GM13977 (cell line): Measurements from ENCODE around the gene ZRANB3.

Experiments
- DNase-seq: peaks from one replicate; pipeline ENCODE4 v3.0.0; 2012; ENCODE audit warnings: low spot score
- CTCF ChIP-seq: IDR thresholded peaks from 2 replicates; pipeline ENCODE4 v1.5.1; 2012; ENCODE audit warnings: mild to moderate bottlenecking, control low read depth; ENCODE audit not compliant: insufficient read depth; ENCODE audit errors: extremely low read depth, missing control alignments
- in situ Hi-C: fragments of 300-500 bp; cut with MboI; formaldehyde crosslinking; loops from one replicate; pipeline ENCODE4 v1.12.0; 2022; ENCODE audit warnings: low sequenced_read_pairs, low pct_unique_long_range_greater_than_20kb, mixed read lengths, inconsistent platforms; ENCODE audit not compliant: unreplicated experiment

Gene ZRANB3

GRCh38 chr2:135530313-135531230 lies at the start of gene ZRANB3:
ZRANB3 (minus strand) TSS chr2:135531218.
- TF ChIP-seq CTCF, result no peak
- in situ Hi-C loops, result no loop called here
- DNase-seq, result peak; percentile 87

GRCh38 chr2:135573620-135574019 lies 42.6 kb upstream of the ZRANB3 start:
- TF ChIP-seq CTCF, result no peak
- in situ Hi-C loops, result no loop called here
- no peak for DNase-seq

- no peak for TF ChIP-seq CTCF
- in situ Hi-C loops, result no loop called here
- no peak for DNase-seq
Measured at GRCh38 chr2:135570884-135571283, 39.9 kb upstream of the ZRANB3 start.

- in situ Hi-C loops, result no loop called here
- no peak for DNase-seq
- TF ChIP-seq CTCF, result no peak
Measured at GRCh38 chr2:135563793-135564192, 32.8 kb upstream of the ZRANB3 start.

- in situ Hi-C loops, result no loop called here
- no peak for TF ChIP-seq CTCF
Measured at GRCh38 chr2:135561925-135562324, 30.9 kb upstream of the ZRANB3 start.

GRCh38 chr2:135557530-135557929 lies 26.5 kb upstream of the ZRANB3 start:
- DNase-seq, result no peak
- no peak for TF ChIP-seq CTCF
- in situ Hi-C loops, result no loop called here

More at GRCh38 chr2:135561925-135562324, 30.9 kb upstream of the ZRANB3 start:
- no peak for DNase-seq
